Measurements from ENCODE around the gene TRIM66. TPM values are rescaled to one million over a fixed set of nuclear protein-coding genes. Genes with fewer than 3 reads are reported as not detected.

The TRIM66 gene
- total and polyA plus RNA-seq, 9 of the 15 experiments (the other 6 are each of a cell fraction or from before 2014, with no cell fraction given): 1.1 to 7.3 (median 4.9) TPM

DNA sequence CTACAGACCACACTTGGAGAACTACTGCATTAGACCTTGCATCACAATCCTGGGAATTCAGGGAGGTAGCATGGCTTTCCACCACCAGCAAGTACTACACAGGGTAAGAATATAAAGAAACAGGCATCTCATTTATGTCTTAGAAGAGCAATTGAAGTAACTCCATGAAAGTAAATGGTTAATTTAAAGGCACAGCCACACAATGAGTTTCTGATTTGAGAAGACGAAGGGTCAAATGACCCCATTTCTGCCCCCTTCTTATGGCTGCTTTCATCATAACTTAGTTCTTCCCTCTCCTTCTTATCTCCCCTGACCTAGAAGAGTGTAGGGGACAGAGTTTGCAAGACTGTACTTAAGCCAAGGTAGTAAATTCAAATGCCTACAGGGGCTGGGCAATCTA is 6.0 kb downstream of the TRIM66 start:
- ChIA-PET CTCF (ENCODE audit: low intra/inter-chr PET ratio) (no interaction called here), POLR2A (no interaction called here)
- no peaks in the 10 kb centered on the region for H3K27me3 ChIP-seq (ENCODE audit: control insufficient read depth in 2 of 2, insufficient read depth in 2 of 2, low read length in 2 of 2)
- peaks cover 2% of the 10 kb centered on the region for H3K79me2 ChIP-seq (ENCODE audit: control insufficient read depth, insufficient read depth, low read length)
- H3K36me3 ChIP-seq (ENCODE audit: control insufficient read depth, insufficient read depth, low read length): peaks cover 8% of the 10 kb centered on the region; the same call in 1 of the 3 replicates
- ATAC-seq (no peak), DNase-seq (ENCODE audit: extremely low read depth in 1 of 4, low spot score in 3 of 4) (no peak), FAIRE-seq (no peak)
- H3K9ac ChIP-seq (ENCODE audit: insufficient read depth in 1 of 2, low read depth in 2 of 2, low read length in 2 of 2): no peak overlapping the region
- no peaks in the 10 kb centered on the region for H4K20me1 ChIP-seq (replicated peaks; ENCODE audit: control insufficient read depth, insufficient read depth, low read length)
- H2AFZ ChIP-seq (ENCODE audit: low read depth, low read length): no peak overlapping the region
- H3K9me1 ChIP-seq (ENCODE audit: control insufficient read depth, insufficient read depth, low read length): peaks cover 3% of the 10 kb centered on the region
- H3K4me3 ChIP-seq: no peak overlapping the region
- H3K9me3 ChIP-seq (replicated peaks; ENCODE audit: control insufficient read depth, insufficient read depth, low read depth, low read length): no peaks in the 10 kb centered on the region
- no peaks in the 10 kb centered on the region; a peak in 1 of 5 replicates for H3K4me1 ChIP-seq (replicated peaks in 1 of 2; ENCODE audit: control insufficient read depth in 2 of 2, insufficient read depth in 2 of 2, low read length in 2 of 2)
- in situ Hi-C loops (cut with MboI): no loop called here
- intact Hi-C loops (cut with micrococcal nuclease): no loop called here
- no peak overlapping the region for H3K4me2 ChIP-seq (ENCODE audit: insufficient read depth, low read length)
- no peak overlapping the region for H3K27ac ChIP-seq (ENCODE audit: extremely low read depth, low read depth, low read length)
- TF ChIP-seq ZNF766 (CRISPR knock-in tag; conservative IDR thresholded peaks at IDR 0.05): no peak
- TF ChIP-seq, protein P1, sequence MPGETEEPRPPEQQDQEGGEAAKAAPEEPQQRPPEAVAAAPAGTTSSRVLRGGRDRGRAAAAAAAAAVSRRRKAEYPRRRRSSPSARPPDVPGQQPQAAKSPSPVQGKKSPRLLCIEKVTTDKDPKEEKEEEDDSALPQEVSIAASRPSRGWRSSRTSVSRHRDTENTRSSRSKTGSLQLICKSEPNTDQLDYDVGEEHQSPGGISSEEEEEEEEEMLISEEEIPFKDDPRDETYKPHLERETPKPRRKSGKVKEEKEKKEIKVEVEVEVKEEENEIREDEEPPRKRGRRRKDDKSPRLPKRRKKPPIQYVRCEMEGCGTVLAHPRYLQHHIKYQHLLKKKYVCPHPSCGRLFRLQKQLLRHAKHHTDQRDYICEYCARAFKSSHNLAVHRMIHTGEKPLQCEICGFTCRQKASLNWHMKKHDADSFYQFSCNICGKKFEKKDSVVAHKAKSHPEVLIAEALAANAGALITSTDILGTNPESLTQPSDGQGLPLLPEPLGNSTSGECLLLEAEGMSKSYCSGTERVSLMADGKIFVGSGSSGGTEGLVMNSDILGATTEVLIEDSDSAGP (CRISPR knock-in tag; IDR thresholded peaks at IDR 0.05): peak; percentile 87
- 67% methylated on average over 1 of the region's 1 CpG for WGBS (ENCODE audit: insufficient coverage, low coverage, missing lambda C conversion rate)
- BruUV-seq (replicated peaks): no TSS peak

DNA sequence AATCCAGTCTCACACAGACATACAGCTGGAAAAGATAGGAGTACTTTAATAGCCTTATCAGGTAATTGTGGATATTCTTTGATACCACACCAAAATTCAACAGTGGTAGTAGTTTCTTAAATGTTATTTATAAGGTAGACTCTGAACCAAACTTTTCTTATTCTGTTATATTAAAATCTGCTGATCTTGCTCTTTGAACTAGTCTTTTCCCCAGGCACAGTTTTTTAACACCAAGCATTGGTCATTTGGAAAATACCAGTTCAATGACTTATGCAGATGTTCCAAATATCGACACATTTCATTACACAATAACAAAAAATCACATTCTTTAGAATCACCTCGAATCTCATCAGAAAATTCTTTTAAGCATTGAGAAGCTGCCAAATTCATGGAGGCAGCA is 7.6 kb downstream of the TRIM66 start:
- Histone ChIP-seq H2AFZ (ENCODE audit: low read depth, low read length) (no peak overlapping the region), H3K4me2 (ENCODE audit: insufficient read depth, low read length) (no peak overlapping the region), H4K20me1 (replicated peaks; ENCODE audit: control insufficient read depth, insufficient read depth, low read length) (no peaks in the 10 kb centered on the region), H3K9me3 (replicated peaks; ENCODE audit: control insufficient read depth, insufficient read depth, low read depth, low read length) (no peaks in the 10 kb centered on the region), H3K27ac (ENCODE audit: extremely low read depth, low read depth, low read length) (no peak overlapping the region), H3K4me1 (replicated peaks in 1 of 2; ENCODE audit: control insufficient read depth in 2 of 2, insufficient read depth in 2 of 2, low read length in 2 of 2) (no peaks in the 10 kb centered on the region), H3K36me3 (ENCODE audit: control insufficient read depth, insufficient read depth, low read length) (peaks cover 16% of the 10 kb centered on the region; the same call in 1 of the 3 replicates), H3K9me1 (ENCODE audit: control insufficient read depth, insufficient read depth, low read length) (peaks cover 3% of the 10 kb centered on the region), H3K9ac (ENCODE audit: insufficient read depth in 1 of 2, low read depth in 2 of 2, low read length in 2 of 2) (no peak overlapping the region), H3K79me2 (ENCODE audit: control insufficient read depth, insufficient read depth, low read length) (no peaks in the 10 kb centered on the region), H3K4me3 (no peak overlapping the region), H3K27me3 (ENCODE audit: control insufficient read depth in 2 of 2, insufficient read depth in 2 of 2, low read length in 2 of 2) (no peaks in the 10 kb centered on the region)
- 38% methylated on average over 2 of the region's 2 CpGs for WGBS (ENCODE audit: insufficient coverage, low coverage, missing lambda C conversion rate)
- intact Hi-C loops (cut with micrococcal nuclease): no loop called here
- POLR2A ChIA-PET: interaction anchor here (2.6 kb wide), 1 partner anchor 8 kb away, joined by 24 read pairs; the partner anchor contains the start of genes RPL27A and TRIM66
- CTCF ChIA-PET (ENCODE audit: low intra/inter-chr PET ratio): no interaction called here
- FAIRE-seq (peak; percentile 65), ATAC-seq (no peak), DNase-seq (ENCODE audit: extremely low read depth in 1 of 4, low spot score in 3 of 4) (no peak)
- no TSS peak for BruUV-seq (replicated peaks)
- in situ Hi-C loops (cut with MboI): no loop called here
- TF ChIP-seq, protein P2, sequence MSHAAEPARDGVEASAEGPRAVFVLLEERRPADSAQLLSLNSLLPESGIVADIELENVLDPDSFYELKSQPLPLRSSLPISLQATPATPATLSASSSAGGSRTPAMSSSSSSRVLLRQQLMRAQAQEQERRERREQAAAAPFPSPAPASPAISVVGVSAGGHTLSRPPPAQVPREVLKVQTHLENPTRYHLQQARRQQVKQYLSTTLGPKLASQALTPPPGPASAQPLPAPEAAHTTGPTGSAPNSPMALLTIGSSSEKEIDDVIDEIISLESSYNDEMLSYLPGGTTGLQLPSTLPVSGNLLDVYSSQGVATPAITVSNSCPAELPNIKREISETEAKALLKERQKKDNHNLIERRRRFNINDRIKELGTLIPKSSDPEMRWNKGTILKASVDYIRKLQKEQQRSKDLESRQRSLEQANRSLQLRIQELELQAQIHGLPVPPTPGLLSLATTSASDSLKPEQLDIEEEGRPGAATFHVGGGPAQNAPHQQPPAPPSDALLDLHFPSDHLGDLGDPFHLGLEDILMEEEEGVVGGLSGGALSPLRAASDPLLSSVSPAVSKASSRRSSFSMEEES (CRISPR knock-in tag; IDR thresholded peaks at IDR 0.05): no peak
- no peak for TF ChIP-seq KAT8 (IDR thresholded peaks at IDR 0.05; ENCODE audit: low read depth)
- TF ChIP-seq ZNF316 (IDR thresholded peaks at IDR 0.05): peak; percentile 76
- TF ChIP-seq MAFF (IDR thresholded peaks at IDR 0.05; ENCODE audit: low read length): peak; percentile 64
- TF ChIP-seq, protein P3, sequence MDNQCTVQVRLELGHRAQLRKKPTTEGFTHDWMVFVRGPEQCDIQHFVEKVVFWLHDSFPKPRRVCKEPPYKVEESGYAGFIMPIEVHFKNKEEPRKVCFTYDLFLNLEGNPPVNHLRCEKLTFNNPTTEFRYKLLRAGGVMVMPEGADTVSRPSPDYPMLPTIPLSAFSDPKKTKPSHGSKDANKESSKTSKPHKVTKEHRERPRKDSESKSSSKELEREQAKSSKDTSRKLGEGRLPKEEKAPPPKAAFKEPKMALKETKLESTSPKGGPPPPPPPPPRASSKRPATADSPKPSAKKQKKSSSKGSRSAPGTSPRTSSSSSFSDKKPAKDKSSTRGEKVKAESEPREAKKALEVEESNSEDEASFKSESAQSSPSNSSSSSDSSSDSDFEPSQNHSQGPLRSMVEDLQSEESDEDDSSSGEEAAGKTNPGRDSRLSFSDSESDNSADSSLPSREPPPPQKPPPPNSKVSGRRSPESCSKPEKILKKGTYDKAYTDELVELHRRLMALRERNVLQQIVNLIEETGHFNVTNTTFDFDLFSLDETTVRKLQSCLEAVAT (IDR thresholded peaks at IDR 0.05): no peak
- TF ChIP-seq ZNF589 (CRISPR knock-in tag; IDR thresholded peaks at IDR 0.05; ENCODE audit: low read depth): no peak
- peak; percentile 50; the same call in 1 of the 2 replicates for TF ChIP-seq MAFG (tag; conservative IDR thresholded peaks at IDR 0.05)
- no peak for TF ChIP-seq XRCC5 (IDR thresholded peaks at IDR 0.05; ENCODE audit: low read depth, low read length)
- TF ChIP-seq DACH1 (IDR thresholded peaks at IDR 0.05; ENCODE audit: partially characterized antibody): no peak
- TF ChIP-seq MAFK (IDR thresholded peaks at IDR 0.05; ENCODE audit: low read length): peak; percentile 49; the same call in 1 of the 2 replicates
- TF ChIP-seq NR1H2 (CRISPR knock-in tag; IDR thresholded peaks at IDR 0.05): no peak

Data from K562 (cell line).